ENCODE measurements around the gene DPF3.

The DPF3 gene

DNA sequence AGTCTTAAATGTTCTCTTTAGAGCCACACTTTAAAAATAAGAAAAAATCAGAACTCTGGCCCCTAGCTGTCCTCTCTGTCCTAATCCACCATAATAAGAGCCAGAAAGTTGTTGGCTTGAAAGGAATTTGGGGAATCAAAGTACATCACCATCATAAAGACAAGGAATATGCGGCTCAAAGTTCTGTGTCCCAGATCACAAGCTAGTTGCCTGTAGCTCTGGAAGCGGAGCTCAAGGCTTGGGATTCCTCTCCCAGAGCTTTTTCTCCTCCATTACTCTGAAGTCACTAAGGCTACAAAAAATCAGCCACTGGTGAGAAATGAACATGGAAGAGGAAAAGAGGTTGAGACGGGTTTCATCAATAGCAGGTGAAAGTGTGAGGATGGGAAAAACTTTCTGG, 6.4 kb downstream of the DPF3 start:
- Histone ChIP-seq H3K27me3 (ENCODE audit: control insufficient read depth, low read length) (peaks cover 47% of the 10 kb centered on the region), H3F3A (ENCODE audit: control insufficient read depth, insufficient read depth) (no peaks in the 10 kb centered on the region), H4K20me1 (ENCODE audit: control insufficient read depth, insufficient read depth, low read depth, low read length) (no peaks in the 10 kb centered on the region), H3K4me3 (ENCODE audit: low read length) (no peak overlapping the region), H3K9me2 (replicated peaks; ENCODE audit: control insufficient read depth, low read length) (no peaks in the 10 kb centered on the region), H3K4me2 (ENCODE audit: low read length) (no peak overlapping the region), H3K36me3 (ENCODE audit: control insufficient read depth, low read length) (no peaks in the 10 kb centered on the region), H3K4me1 (ENCODE audit: control insufficient read depth, low read length) (peaks cover 2% of the 10 kb centered on the region), H3K79me2 (ENCODE audit: control insufficient read depth, low read length) (no peaks in the 10 kb centered on the region), H3K9me3 (ENCODE audit: control insufficient read depth, insufficient read depth, low read length) (no peaks in the 10 kb centered on the region), H3K27ac (ENCODE audit: low read depth, low read length) (no peak overlapping the region)
- TF ChIP-seq, protein P1, sequence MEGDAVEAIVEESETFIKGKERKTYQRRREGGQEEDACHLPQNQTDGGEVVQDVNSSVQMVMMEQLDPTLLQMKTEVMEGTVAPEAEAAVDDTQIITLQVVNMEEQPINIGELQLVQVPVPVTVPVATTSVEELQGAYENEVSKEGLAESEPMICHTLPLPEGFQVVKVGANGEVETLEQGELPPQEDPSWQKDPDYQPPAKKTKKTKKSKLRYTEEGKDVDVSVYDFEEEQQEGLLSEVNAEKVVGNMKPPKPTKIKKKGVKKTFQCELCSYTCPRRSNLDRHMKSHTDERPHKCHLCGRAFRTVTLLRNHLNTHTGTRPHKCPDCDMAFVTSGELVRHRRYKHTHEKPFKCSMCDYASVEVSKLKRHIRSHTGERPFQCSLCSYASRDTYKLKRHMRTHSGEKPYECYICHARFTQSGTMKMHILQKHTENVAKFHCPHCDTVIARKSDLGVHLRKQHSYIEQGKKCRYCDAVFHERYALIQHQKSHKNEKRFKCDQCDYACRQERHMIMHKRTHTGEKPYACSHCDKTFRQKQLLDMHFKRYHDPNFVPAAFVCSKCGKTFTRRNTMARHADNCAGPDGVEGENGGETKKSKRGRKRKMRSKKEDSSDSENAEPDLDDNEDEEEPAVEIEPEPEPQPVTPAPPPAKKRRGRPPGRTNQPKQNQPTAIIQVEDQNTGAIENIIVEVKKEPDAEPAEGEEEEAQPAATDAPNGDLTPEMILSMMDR (IDR thresholded peaks at IDR 0.05; ENCODE audit: low read depth, low read length, poor library complexity, severe bottlenecking) = no peak
- no peak for TF ChIP-seq EZH2phosphoT487 (IDR thresholded peaks at IDR 0.05; ENCODE audit: borderline replicate concordance, low read length)

DNA sequence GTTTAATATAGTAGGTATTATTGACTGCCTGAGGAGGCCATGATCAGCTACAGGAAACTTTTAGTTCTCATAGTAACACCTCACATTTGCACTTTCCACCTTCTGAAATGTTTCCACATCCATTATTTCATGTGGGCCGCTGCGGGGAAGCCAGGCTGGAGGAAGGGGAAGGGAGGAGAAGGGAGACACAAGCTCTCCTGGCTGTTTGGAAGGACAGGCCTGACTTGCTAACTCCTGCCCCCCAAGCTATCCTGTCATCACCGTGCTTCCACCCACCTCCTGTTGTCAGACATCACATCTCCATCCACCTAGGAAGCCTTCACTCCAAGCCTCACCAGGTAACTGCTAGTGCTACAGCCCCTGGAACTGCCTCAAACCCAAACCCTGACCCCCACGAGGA, 9.5 kb downstream of the DPF3 start:
- Histone ChIP-seq H3K4me2 (ENCODE audit: low read length) (no peak overlapping the region), H3F3A (ENCODE audit: control insufficient read depth, insufficient read depth) (no peaks in the 10 kb centered on the region), H3K27me3 (ENCODE audit: control insufficient read depth, low read length) (peaks cover 28% of the 10 kb centered on the region), H3K79me2 (ENCODE audit: control insufficient read depth, low read length) (no peaks in the 10 kb centered on the region), H4K20me1 (ENCODE audit: control insufficient read depth, insufficient read depth, low read depth, low read length) (no peaks in the 10 kb centered on the region), H3K9me3 (ENCODE audit: control insufficient read depth, insufficient read depth, low read length) (no peaks in the 10 kb centered on the region), H3K36me3 (ENCODE audit: control insufficient read depth, low read length) (no peaks in the 10 kb centered on the region), H3K4me1 (ENCODE audit: control insufficient read depth, low read length) (no peaks in the 10 kb centered on the region), H3K27ac (ENCODE audit: low read depth, low read length) (no peak overlapping the region), H3K9me2 (replicated peaks; ENCODE audit: control insufficient read depth, low read length) (no peaks in the 10 kb centered on the region), H3K4me3 (ENCODE audit: low read length) (no peak overlapping the region)
- TF ChIP-seq EZH2phosphoT487 (IDR thresholded peaks at IDR 0.05; ENCODE audit: borderline replicate concordance, low read length) = no peak
- TF ChIP-seq, protein P1 (IDR thresholded peaks at IDR 0.05; ENCODE audit: low read depth, low read length, poor library complexity, severe bottlenecking) = no peak

DNA sequence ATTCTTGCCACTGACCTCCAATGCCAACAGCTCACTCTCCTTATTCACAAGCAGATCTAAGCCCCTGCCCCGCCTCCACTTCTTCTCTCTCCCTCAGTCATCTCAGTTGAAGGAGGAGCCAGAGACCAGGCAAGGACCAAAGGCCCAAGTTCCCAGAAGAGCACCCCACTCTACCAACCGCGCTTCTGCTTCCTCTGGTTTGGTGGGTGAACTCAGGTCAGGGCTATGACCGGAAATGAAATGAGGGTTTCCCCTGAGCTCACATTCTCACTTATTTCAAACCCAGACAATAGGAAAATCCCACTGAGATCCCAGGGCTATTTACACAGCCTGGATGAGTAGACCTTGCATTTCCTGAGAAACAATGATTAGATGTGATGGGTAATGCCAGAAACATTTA, 9.9 kb downstream of the DPF3 start:
- Histone ChIP-seq H3K9me3 (ENCODE audit: control insufficient read depth, insufficient read depth, low read length) (no peaks in the 10 kb centered on the region), H3K36me3 (ENCODE audit: control insufficient read depth, low read length) (no peaks in the 10 kb centered on the region), H4K20me1 (ENCODE audit: control insufficient read depth, insufficient read depth, low read depth, low read length) (no peaks in the 10 kb centered on the region), H3K27ac (ENCODE audit: low read depth, low read length) (no peak overlapping the region), H3K79me2 (ENCODE audit: control insufficient read depth, low read length) (no peaks in the 10 kb centered on the region), H3K4me1 (ENCODE audit: control insufficient read depth, low read length) (no peaks in the 10 kb centered on the region), H3K27me3 (ENCODE audit: control insufficient read depth, low read length) (peaks cover 24% of the 10 kb centered on the region), H3K4me2 (ENCODE audit: low read length) (no peak overlapping the region), H3F3A (ENCODE audit: control insufficient read depth, insufficient read depth) (no peaks in the 10 kb centered on the region), H3K4me3 (ENCODE audit: low read length) (no peak overlapping the region), H3K9me2 (replicated peaks; ENCODE audit: control insufficient read depth, low read length) (no peaks in the 10 kb centered on the region)
- TF ChIP-seq, protein P1 (IDR thresholded peaks at IDR 0.05; ENCODE audit: low read depth, low read length, poor library complexity, severe bottlenecking) = no peak
- no peak for TF ChIP-seq EZH2phosphoT487 (IDR thresholded peaks at IDR 0.05; ENCODE audit: borderline replicate concordance, low read length)

DNA sequence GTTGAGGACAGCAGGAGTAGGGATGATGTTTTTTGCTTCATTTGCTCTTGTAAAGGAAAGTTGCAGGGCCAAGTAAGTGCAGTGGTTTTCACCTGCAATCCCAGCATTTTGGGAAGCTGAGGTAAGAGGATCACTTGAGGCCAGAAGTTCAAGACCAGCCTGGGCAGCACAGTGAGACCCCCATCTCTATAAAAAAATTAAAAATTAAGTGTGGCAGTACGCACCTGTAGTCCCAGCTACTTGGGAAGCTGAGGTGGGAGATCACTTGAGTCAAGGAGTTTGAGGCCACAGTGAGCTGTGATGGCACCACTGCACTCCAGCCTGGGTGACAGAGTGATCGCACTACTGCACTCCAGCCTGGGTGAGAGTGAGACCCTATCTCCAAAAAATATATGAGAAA, 10.8 kb downstream of the DPF3 start:
- no peak overlapping the region for H3K4me2 ChIP-seq (ENCODE audit: low read length)
- H3K4me1 ChIP-seq (ENCODE audit: control insufficient read depth, low read length) = no peaks in the 10 kb centered on the region
- peaks cover 15% of the 10 kb centered on the region for H3K27me3 ChIP-seq (ENCODE audit: control insufficient read depth, low read length)
- H3F3A ChIP-seq (ENCODE audit: control insufficient read depth, insufficient read depth) = no peaks in the 10 kb centered on the region
- no peaks in the 10 kb centered on the region for H4K20me1 ChIP-seq (ENCODE audit: control insufficient read depth, insufficient read depth, low read depth, low read length)
- no peaks in the 10 kb centered on the region for H3K9me2 ChIP-seq (replicated peaks; ENCODE audit: control insufficient read depth, low read length)
- no peak for TF ChIP-seq EZH2phosphoT487 (IDR thresholded peaks at IDR 0.05; ENCODE audit: borderline replicate concordance, low read length)
- TF ChIP-seq, protein P1 (IDR thresholded peaks at IDR 0.05; ENCODE audit: low read depth, low read length, poor library complexity, severe bottlenecking) = no peak
- H3K36me3 ChIP-seq (ENCODE audit: control insufficient read depth, low read length) = no peaks in the 10 kb centered on the region
- no peak overlapping the region for H3K4me3 ChIP-seq (ENCODE audit: low read length)
- H3K9me3 ChIP-seq (ENCODE audit: control insufficient read depth, insufficient read depth, low read length) = no peaks in the 10 kb centered on the region
- no peaks in the 10 kb centered on the region for H3K79me2 ChIP-seq (ENCODE audit: control insufficient read depth, low read length)
- no peak overlapping the region for H3K27ac ChIP-seq (ENCODE audit: low read depth, low read length)
